NCI-H2227 treated with DMSO at 0.1 percent for 48 hours (cell line): Measurements from ENCODE around the gene CHD8.
"Not testable (repeated sequence)": the region's sequence is repeated elsewhere in the genome, so short reads cannot be mapped to it uniquely, and the experiment has no call there.

Experiments
- DNase-seq: peaks from one replicate; lab custom pipeline; 2025; lab: John Stamatoyannopoulos, UW

Gene CHD8

GRCh38 chr14:21372814-21373213 is 83.1 kb downstream of the CHD8 start:
- DNase-seq: not testable (repeated sequence)

DNA sequence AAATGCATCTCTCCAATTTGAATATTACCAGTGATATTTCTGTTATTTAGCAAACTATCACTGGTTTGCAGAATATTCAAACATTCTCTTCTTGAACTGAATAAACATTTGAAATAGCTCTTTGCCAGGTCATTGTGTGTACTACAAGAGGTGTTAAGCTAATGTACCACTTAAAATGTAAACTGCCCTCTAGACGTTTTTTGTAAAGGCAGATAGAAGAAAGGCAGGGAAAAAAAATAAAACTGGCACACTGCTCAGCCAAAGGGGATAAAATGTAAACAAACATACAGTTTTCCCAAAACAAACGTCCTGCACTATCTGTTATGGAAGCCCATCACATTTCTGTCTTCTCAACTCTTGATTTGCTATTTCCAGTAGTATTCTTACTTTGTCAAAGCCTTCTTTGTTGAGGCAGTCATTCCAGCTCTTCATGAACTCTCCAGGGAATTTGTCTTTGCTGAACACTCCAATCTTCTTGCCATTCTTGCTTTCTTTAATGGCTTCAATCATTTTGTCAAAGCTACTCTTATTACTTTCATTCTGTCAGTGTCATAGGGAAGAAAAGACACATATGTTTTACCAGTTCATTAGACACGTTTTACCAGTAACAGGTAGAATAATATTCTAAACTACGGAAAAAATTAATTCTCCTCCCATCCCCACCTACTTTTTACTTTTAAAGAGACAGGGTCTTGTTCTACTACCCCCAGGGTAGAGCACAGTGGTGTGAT is 85.8 kb downstream of the CHD8 start:
- DNase-seq: no peak

- no peak for DNase-seq
These were observed 88.3 kb downstream of the CHD8 start for GRCh38 chr14:21367582-21368144.

- no peak for DNase-seq
These were observed 99.4 kb downstream of the CHD8 start for GRCh38 chr14:21356511-21356910.

- no peak for DNase-seq
These were observed 103.3 kb downstream of the CHD8 start for GRCh38 chr14:21352587-21352986.

GRCh38 chr14:21350539-21350938 is 105.4 kb downstream of the CHD8 start:
- DNase-seq: no peak

GRCh38 chr14:21347201-21347600 is 108.7 kb downstream of the CHD8 start:
- no peak for DNase-seq

- no peak for DNase-seq
These were observed 109.3 kb downstream of the CHD8 start for GRCh38 chr14:21346532-21347135.

- DNase-seq: no peak
These were observed 112.7 kb downstream of the CHD8 start for GRCh38 chr14:21343035-21343794.
